MM.1S (cell line): Measurements from ENCODE around the gene DYNLT4.

ENCODE experiments used
- DNase-seq: peaks from one replicate; pipeline ENCODE4 v3.0.0-alpha.2; 2015
- H2AFZ ChIP-seq: fragments of 300-600 bp; sonication (generic); 2 replicates; pipeline ENCODE4 v1.6.0; 2016; ENCODE audit warnings: antibody characterized with exemption, low read length
- H3F3A ChIP-seq: fragments of 300-600 bp; sonication (generic); 2 replicates; pipeline ENCODE4 v1.6.1; 2016; ENCODE audit warnings: mild to moderate bottlenecking, antibody characterized with exemption, low read length, moderate library complexity, mixed read lengths; ENCODE audit not compliant: insufficient read depth
- H3K27ac ChIP-seq: fragments of 300-600 bp; sonication (generic); 2 replicates; pipeline ENCODE4 v1.5.1; 2016; ENCODE audit warnings: mild to moderate bottlenecking, low read length
- H3K27me3 ChIP-seq: fragments of 300-600 bp; sonication (generic); replicated peaks from 2 replicates; pipeline ENCODE4 v1.6.0; 2016; ENCODE audit warnings: low read length; ENCODE audit not compliant: insufficient read depth
- H3K36me3 ChIP-seq: fragments of 300-600 bp; sonication (generic); replicated peaks from 2 replicates; pipeline ENCODE4 v1.6.1; 2016; ENCODE audit warnings: mild to moderate bottlenecking, low read length, mixed read lengths; ENCODE audit not compliant: insufficient read depth
- H3K4me1 ChIP-seq: fragments of 300-600 bp; sonication (generic); 2 replicates; pipeline ENCODE4 v1.6.1; 2016; ENCODE audit warnings: low read length, mixed read lengths
- H3K4me2 ChIP-seq: fragments of 300-600 bp; sonication (generic); 2 replicates; pipeline ENCODE4 v1.6.0; 2016; ENCODE audit warnings: low read depth, low read length
- H3K4me3 ChIP-seq: fragments of 300-600 bp; sonication (generic); 2 replicates; pipeline ENCODE4 v1.5.1; 2016; ENCODE audit warnings: low read length, mixed read lengths
- H3K79me2 ChIP-seq: fragments of 300-600 bp; sonication (generic); 2 replicates; pipeline ENCODE4 v1.6.1; 2016; ENCODE audit warnings: mixed run types, low read length, mixed read lengths
- H3K9ac ChIP-seq: fragments of 300-600 bp; sonication (generic); 2 replicates; pipeline ENCODE4 v1.6.1; 2016; ENCODE audit warnings: low read length, mixed read lengths
- H3K9me2 ChIP-seq: fragments of 300-600 bp; sonication (generic); replicated peaks from 2 replicates; pipeline ENCODE4 v1.6.1; 2016; ENCODE audit warnings: mild to moderate bottlenecking, low read length, mixed read lengths; ENCODE audit not compliant: insufficient read depth
- H3K9me3 ChIP-seq: fragments of 300-600 bp; sonication (generic); replicated peaks from 2 replicates; pipeline ENCODE4 v1.6.1; 2016; ENCODE audit warnings: mild to moderate bottlenecking, low read length, mixed read lengths; ENCODE audit not compliant: insufficient read depth
- H4K20me1 ChIP-seq: fragments of 300-600 bp; sonication (generic); 2 replicates; pipeline ENCODE4 v1.6.1; 2016; ENCODE audit warnings: mild to moderate bottlenecking, low read length, moderate library complexity, mixed read lengths; ENCODE audit not compliant: insufficient read depth
- EZH2 ChIP-seq: fragments of 300-600 bp; sonication (generic); optimal IDR thresholded peaks from 2 replicates; pipeline ENCODE3; 2017; ENCODE audit warnings: low read depth, mild to moderate bottlenecking, antibody characterized with exemption, low read length, mixed read lengths
- EZH2phosphoT487 ChIP-seq: fragments of 300-600 bp; sonication (generic); IDR thresholded peaks from 2 replicates; pipeline ENCODE4 v1.6.1; 2018; ENCODE audit warnings: antibody characterized with exemption, low read length
- TF ChIP-seq, protein P1 (sequence below): fragments of 300-600 bp; sonication (generic); IDR thresholded peaks from 2 replicates; pipeline ENCODE4 v1.5.1; 2016; ENCODE audit warnings: antibody characterized with exemption, low read length, mixed read lengths

The DYNLT4 gene

GRCh38 chr1:44785501-44786137 is 21.5 kb downstream of the DYNLT4 start:
- Histone ChIP-seq H3K4me3 (peak overlapping the region; percentile 47), H3K4me2 (peak overlapping the region; percentile 71), H3K9me2 (no peaks in the 10 kb centered on the region), H3K79me2 (no peaks in the 10 kb centered on the region), H4K20me1 (no peaks in the 10 kb centered on the region), H3K9ac (no peak overlapping the region), H3K27ac (no peak overlapping the region), H3K36me3 (no peaks in the 10 kb centered on the region), H2AFZ (peak overlapping the region; percentile 64), H3K27me3 (no peaks in the 10 kb centered on the region), H3K4me1 (peaks cover 8% of the 10 kb centered on the region; the same call in 1 of the 2 replicates), H3K9me3 (no peaks in the 10 kb centered on the region), H3F3A (peaks cover 19% of the 10 kb centered on the region)
- no peak for DNase-seq
- TF ChIP-seq, protein P1, sequence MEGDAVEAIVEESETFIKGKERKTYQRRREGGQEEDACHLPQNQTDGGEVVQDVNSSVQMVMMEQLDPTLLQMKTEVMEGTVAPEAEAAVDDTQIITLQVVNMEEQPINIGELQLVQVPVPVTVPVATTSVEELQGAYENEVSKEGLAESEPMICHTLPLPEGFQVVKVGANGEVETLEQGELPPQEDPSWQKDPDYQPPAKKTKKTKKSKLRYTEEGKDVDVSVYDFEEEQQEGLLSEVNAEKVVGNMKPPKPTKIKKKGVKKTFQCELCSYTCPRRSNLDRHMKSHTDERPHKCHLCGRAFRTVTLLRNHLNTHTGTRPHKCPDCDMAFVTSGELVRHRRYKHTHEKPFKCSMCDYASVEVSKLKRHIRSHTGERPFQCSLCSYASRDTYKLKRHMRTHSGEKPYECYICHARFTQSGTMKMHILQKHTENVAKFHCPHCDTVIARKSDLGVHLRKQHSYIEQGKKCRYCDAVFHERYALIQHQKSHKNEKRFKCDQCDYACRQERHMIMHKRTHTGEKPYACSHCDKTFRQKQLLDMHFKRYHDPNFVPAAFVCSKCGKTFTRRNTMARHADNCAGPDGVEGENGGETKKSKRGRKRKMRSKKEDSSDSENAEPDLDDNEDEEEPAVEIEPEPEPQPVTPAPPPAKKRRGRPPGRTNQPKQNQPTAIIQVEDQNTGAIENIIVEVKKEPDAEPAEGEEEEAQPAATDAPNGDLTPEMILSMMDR, result no peak
- no peak for TF ChIP-seq EZH2phosphoT487
- TF ChIP-seq EZH2, result no peak

GRCh38 chr1:44785029-44785380 is 22.1 kb downstream of the DYNLT4 start:
- Histone ChIP-seq H3K4me1 (peaks cover 8% of the 10 kb centered on the region; the same call in 1 of the 2 replicates), H3K9me2 (no peaks in the 10 kb centered on the region), H3K4me2 (no peak overlapping the region), H3K27ac (no peak overlapping the region), H3K27me3 (no peaks in the 10 kb centered on the region), H3K4me3 (no peak overlapping the region), H3K36me3 (no peaks in the 10 kb centered on the region), H3F3A (peaks cover 23% of the 10 kb centered on the region), H2AFZ (no peak overlapping the region), H3K79me2 (no peaks in the 10 kb centered on the region), H4K20me1 (no peaks in the 10 kb centered on the region), H3K9ac (no peak overlapping the region), H3K9me3 (no peaks in the 10 kb centered on the region)
- TF ChIP-seq, protein P1, result no peak
- DNase-seq, result no peak

DNA sequence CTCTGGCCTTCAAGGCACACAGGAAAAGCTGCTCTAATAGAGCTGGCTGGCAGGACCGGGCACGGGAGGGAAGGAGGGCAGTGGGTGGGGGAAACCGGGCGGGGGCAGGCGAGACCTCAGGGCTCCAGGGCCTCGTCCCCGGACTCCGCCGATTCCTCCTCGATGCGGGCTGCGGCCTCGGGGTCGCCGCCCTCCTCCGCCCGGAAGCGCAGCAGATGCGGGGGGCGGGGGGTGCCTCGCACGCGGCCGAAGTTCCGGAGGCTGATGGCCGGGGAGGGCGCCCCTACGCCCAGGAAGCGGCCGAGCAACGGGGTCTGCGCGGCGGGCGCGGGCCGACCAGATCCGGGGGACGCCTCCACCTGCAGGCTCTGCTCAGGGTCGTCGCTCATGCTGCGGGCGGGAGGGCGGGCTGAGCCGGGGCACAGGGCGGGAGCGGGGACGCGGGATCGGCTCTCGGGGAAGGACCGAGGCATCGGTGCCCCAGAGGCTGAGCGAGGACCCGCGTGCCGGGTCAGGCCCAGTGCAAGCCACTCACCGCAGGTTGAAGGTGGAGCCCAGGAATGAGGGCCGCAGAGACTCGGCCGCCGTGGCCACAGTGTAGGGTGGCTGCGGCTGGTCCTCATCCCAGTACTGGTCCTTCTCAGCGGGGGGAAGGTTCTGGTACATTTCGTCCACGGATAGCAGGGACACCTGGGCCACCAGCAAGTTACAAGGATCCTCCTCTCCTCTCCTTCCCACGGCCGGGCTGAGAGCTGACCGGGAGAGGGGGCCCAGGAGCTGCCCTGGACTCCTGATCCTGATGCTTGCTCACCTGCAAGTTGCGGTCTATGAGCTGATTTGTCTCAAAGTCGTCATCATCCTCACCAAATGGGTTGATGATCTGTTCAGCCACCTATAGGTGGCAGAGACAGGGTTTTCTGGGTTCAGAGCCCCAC is 22.8 kb downstream of the DYNLT4 start:
- TF ChIP-seq, protein P1, result no peak
- TF ChIP-seq EZH2phosphoT487 (no peak), EZH2 (no peak)
- Histone ChIP-seq H3K36me3 (no peaks in the 10 kb centered on the region), H3K4me3 (no peak overlapping the region), H4K20me1 (no peaks in the 10 kb centered on the region), H3K4me2 (no peak overlapping the region), H3K9me3 (no peaks in the 10 kb centered on the region), H3K27ac (no peak overlapping the region), H3K79me2 (no peaks in the 10 kb centered on the region), H2AFZ (no peak overlapping the region), H3F3A (peaks cover 24% of the 10 kb centered on the region), H3K9me2 (no peaks in the 10 kb centered on the region), H3K9ac (no peak overlapping the region), H3K4me1 (peaks cover 8% of the 10 kb centered on the region; the same call in 1 of the 2 replicates), H3K27me3 (no peaks in the 10 kb centered on the region)
- no peak for DNase-seq
